ENCODE data around the gene WSB1. TPM values are rescaled to one million over a fixed set of nuclear protein-coding genes. Genes with fewer than 3 reads are reported as not detected.

WSB1 gene
- total and polyA plus RNA-seq, 9 of the 15 experiments (the other 6 are each of a cell fraction or from before 2014, with no cell fraction given), result 22.8 to 229 (median 81.1) TPM

GRCh38 chr17:27293898-27294688, at the start of gene WSB1 (continued):
- TF ChIP-seq ETS1 (conservative IDR thresholded peaks at IDR 0.05; ENCODE audit: control insufficient read depth, low read depth, low read length) (no peak; the same call in none of the 2 replicates), ZNF174 (CRISPR knock-in tag; IDR thresholded peaks at IDR 0.05) (no peak), REST (IDR thresholded peaks at IDR 0.05; ENCODE audit: borderline replicate concordance) (peak; percentile 99), REST (CRISPR knock-in tag; IDR thresholded peaks at IDR 0.05; ENCODE audit: low read depth) (no peak), TCF7L2 (IDR thresholded peaks at IDR 0.05; ENCODE audit: low read depth, low read length) (no peak), ESRRA (IDR thresholded peaks at IDR 0.05; ENCODE audit: borderline replicate concordance, low read depth) (peak; percentile 49; the same call in 1 of the 2 replicates), ZNF76 (CRISPR knock-in tag; IDR thresholded peaks at IDR 0.05; ENCODE audit: borderline replicate concordance) (no peak), KLF10 (CRISPR knock-in tag; IDR thresholded peaks at IDR 0.05) (no peak), PTTG1 (tag; IDR thresholded peaks at IDR 0.05; ENCODE audit: low read depth) (no peak), ZZZ3 (IDR thresholded peaks at IDR 0.05) (no peak), PHTF2 (CRISPR knock-in tag; IDR thresholded peaks at IDR 0.05) (no peak), HDAC3 (IDR thresholded peaks at IDR 0.05; ENCODE audit: borderline replicate concordance, partially characterized antibody) (no peak), ELK3 (CRISPR knock-in tag; IDR thresholded peaks at IDR 0.05) (no peak), ETV6 (IDR thresholded peaks at IDR 0.05; ENCODE audit: borderline replicate concordance in 1 of 2, low read depth in 2 of 2, low read length in 1 of 2) (no peak), ETV6 (CRISPR knock-in tag; IDR thresholded peaks at IDR 0.05; ENCODE audit: borderline replicate concordance) (no peak), CHD4 (IDR thresholded peaks at IDR 0.05; ENCODE audit: insufficient read depth, insufficient replicate concordance, low read depth, low read length, poor library complexity, severe bottlenecking) (no peak), BHLHE40 (IDR thresholded peaks at IDR 0.05; ENCODE audit: low read length) (peak; percentile 95)
